ENCODE data around the gene CUX1.
"Not testable (repeated sequence)": the region's sequence is repeated elsewhere in the genome, so short reads cannot be mapped to it uniquely, and the experiment has no call there.

Gene CUX1

DNA sequence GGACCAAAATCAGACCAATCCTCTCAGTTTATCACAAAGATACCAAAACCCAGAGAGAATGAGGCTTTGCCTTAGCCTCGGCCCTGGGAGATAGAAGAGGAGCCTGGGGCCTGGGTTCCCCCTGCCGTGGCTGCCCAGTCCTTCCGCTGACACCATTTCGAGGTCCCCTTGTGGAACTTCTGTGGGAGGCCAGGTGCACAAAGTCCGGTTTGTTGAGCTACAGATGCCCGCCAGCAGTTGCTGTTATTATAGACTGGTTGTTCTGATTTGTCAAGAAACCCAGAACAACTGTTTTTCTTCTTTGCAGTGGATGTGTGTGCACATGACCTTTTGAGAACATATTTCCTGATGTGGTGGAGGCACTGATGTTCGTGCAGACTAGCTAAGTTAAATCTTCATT is 47.6 kb downstream of the CUX1 start:
- H3K4me3 ChIP-seq (ENCODE audit: low read depth, low read length): no peak overlapping the region
- DNase-seq: no peak

DNA sequence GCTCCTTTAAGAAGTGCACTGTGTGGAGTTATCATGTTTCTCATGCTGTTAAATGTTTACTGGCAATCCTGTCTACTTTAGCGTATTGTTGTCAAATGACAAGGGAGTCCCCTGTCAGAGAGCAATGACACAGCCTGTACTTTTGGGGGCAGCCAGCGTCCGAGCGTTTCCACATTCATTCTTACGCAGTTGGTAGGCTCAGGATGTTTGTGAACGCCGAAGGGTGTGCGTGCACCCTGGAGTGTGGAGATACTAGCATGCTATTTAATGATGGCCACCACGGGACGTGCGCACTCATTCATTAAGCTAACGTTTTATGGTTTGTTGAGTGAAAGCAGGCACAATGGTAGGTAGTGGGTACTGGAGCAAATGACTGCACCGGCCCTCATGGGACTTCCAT is 48.0 kb downstream of the CUX1 start:
- Histone ChIP-seq H3K36me3 (no peaks in the 10 kb centered on the region), H3K4me1 (peaks cover 6% of the 10 kb centered on the region), H3K9me3 (no peaks in the 10 kb centered on the region), H3K27me3 (no peaks in the 10 kb centered on the region), H3K4me3 (ENCODE audit: low read depth, low read length) (no peak overlapping the region)
- TF ChIP-seq, protein P1, sequence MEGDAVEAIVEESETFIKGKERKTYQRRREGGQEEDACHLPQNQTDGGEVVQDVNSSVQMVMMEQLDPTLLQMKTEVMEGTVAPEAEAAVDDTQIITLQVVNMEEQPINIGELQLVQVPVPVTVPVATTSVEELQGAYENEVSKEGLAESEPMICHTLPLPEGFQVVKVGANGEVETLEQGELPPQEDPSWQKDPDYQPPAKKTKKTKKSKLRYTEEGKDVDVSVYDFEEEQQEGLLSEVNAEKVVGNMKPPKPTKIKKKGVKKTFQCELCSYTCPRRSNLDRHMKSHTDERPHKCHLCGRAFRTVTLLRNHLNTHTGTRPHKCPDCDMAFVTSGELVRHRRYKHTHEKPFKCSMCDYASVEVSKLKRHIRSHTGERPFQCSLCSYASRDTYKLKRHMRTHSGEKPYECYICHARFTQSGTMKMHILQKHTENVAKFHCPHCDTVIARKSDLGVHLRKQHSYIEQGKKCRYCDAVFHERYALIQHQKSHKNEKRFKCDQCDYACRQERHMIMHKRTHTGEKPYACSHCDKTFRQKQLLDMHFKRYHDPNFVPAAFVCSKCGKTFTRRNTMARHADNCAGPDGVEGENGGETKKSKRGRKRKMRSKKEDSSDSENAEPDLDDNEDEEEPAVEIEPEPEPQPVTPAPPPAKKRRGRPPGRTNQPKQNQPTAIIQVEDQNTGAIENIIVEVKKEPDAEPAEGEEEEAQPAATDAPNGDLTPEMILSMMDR (IDR thresholded peaks at IDR 0.05; ENCODE audit: low read depth, low read length): no peak
- no peak for DNase-seq

More for the DNA sequence above, 47.6 kb downstream of the CUX1 start:
- no peaks in the 10 kb centered on the region for H3K9me3 ChIP-seq
- peaks cover 6% of the 10 kb centered on the region for H3K4me1 ChIP-seq
- TF ChIP-seq, protein P1 (IDR thresholded peaks at IDR 0.05; ENCODE audit: low read depth, low read length): no peak
- H3K27me3 ChIP-seq: no peaks in the 10 kb centered on the region
- no peaks in the 10 kb centered on the region for H3K36me3 ChIP-seq

GRCh38 chr7:101866328-101866727 is 48.9 kb downstream of the CUX1 start:
- peaks cover 6% of the 10 kb centered on the region for H3K4me1 ChIP-seq
- DNase-seq: no peak
- TF ChIP-seq, protein P1 (IDR thresholded peaks at IDR 0.05; ENCODE audit: low read depth, low read length): no peak
- H3K9me3 ChIP-seq: no peaks in the 10 kb centered on the region
- no peaks in the 10 kb centered on the region for H3K27me3 ChIP-seq
- no peaks in the 10 kb centered on the region for H3K36me3 ChIP-seq
- H3K4me3 ChIP-seq (ENCODE audit: low read depth, low read length): no peak overlapping the region

DNA sequence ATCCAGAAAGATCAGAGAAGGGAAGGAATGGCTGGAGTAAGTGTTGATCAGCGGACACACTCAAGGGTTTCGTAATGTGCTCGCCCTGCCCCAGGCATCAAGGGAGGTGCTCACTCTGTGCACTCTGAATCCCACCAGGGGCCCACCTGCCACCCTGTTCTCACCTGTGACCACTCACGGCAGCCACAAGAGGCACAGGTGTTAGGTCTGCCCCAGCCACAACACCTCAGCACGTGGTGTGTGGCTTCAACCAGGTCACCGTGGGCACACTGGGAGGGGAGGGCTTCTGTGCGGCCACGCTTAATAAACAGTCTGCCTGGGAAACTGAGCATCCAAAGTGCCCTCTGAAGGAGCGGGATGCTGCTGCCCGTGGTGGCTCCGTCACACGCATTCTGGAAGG is 49.8 kb downstream of the CUX1 start:
- Histone ChIP-seq H3K4me3 (ENCODE audit: low read depth, low read length) (no peak overlapping the region), H3K9me3 (no peaks in the 10 kb centered on the region), H3K4me1 (peaks cover 4% of the 10 kb centered on the region), H3K27me3 (no peaks in the 10 kb centered on the region), H3K36me3 (no peaks in the 10 kb centered on the region)
- TF ChIP-seq, protein P1 (IDR thresholded peaks at IDR 0.05; ENCODE audit: low read depth, low read length): no peak
- no peak for DNase-seq

GRCh38 chr7:101867681-101868080 is 50.3 kb downstream of the CUX1 start:
- H3K36me3 ChIP-seq; H3K4me3 ChIP-seq (ENCODE audit: low read depth, low read length); H3K27me3 ChIP-seq; H3K4me1 ChIP-seq; H3K9me3 ChIP-seq; DNase-seq: not testable (repeated sequence)

GRCh38 chr7:101868191-101868950 is 50.9 kb downstream of the CUX1 start:
- H3K9me3 ChIP-seq: no peaks in the 10 kb centered on the region
- no peak overlapping the region for H3K4me3 ChIP-seq (ENCODE audit: low read depth, low read length)
- H3K27me3 ChIP-seq: no peaks in the 10 kb centered on the region
- no peaks in the 10 kb centered on the region for H3K4me1 ChIP-seq
- no peak for DNase-seq
- TF ChIP-seq, protein P1 (IDR thresholded peaks at IDR 0.05; ENCODE audit: low read depth, low read length): no peak
- H3K36me3 ChIP-seq: no peaks in the 10 kb centered on the region

Measured in BE2C (cell line).